ENCODE measurements around the gene TUBA8. TPM values are rescaled to one million over a fixed set of nuclear protein-coding genes. Genes with fewer than 3 reads are reported as not detected.
"Not testable (repeated sequence)": the region's sequence is repeated elsewhere in the genome, so short reads cannot be mapped to it uniquely, and the experiment has no call there.

TUBA8 gene
- total RNA-seq, 1 experiment from 2014 or later: 0.45 TPM

GRCh38 chr22:18121954-18122554 lies 11.4 kb downstream of the TUBA8 start:
- DNase-seq (ENCODE audit: extremely low read depth, low read depth): no peak

DNA sequence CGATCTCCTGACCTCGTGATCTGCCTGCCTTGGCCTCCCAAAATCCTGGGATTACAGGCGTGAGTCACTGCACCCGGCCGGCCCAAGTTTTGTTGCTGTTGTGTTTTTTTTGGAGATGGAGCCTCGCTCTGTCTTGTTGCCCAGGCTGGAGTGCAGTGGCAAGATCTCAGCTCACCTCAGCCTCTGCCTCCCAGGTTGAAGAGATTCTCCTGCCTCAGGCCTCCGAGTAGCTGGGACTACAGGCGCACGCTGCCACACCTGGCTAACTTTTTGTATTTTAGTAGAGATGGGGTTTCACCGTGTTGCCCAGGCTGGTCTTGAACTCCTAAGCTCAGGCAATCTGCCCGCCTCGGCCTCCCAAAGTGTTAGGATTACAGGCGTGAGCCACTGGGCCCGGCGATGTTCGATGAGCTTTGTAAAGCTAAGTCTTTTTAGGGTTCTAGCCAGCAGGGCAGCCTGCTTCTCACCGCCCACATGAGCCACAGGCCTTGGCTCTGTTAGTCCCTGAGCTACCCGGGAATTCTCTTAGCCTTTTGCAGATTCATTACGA lies 12.9 kb downstream of the TUBA8 start:
- DNase-seq (ENCODE audit: extremely low read depth, low read depth): not testable (repeated sequence)

DNA sequence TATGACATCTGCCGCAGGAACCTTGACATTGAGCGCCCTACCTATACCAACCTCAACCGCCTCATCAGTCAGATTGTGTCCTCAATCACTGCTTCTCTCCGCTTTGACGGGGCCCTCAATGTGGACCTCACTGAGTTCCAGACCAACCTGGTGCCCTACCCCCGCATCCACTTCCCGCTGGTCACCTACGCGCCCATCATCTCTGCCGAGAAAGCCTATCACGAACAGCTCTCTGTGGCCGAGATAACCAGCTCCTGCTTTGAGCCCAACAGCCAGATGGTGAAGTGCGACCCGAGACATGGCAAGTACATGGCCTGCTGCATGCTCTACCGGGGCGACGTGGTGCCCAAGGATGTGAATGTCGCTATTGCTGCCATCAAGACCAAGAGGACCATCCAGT lies 16.0 kb downstream of the TUBA8 start:
- DNase-seq (ENCODE audit: extremely low read depth, low read depth): no peak

GRCh38 chr22:18130018-18130417 lies 19.4 kb downstream of the TUBA8 start:
- DNase-seq (ENCODE audit: extremely low read depth, low read depth): no peak

GRCh38 chr22:18130699-18131429 lies 20.3 kb downstream of the TUBA8 start:
- no peak for DNase-seq (ENCODE audit: extremely low read depth, low read depth)

DNA sequence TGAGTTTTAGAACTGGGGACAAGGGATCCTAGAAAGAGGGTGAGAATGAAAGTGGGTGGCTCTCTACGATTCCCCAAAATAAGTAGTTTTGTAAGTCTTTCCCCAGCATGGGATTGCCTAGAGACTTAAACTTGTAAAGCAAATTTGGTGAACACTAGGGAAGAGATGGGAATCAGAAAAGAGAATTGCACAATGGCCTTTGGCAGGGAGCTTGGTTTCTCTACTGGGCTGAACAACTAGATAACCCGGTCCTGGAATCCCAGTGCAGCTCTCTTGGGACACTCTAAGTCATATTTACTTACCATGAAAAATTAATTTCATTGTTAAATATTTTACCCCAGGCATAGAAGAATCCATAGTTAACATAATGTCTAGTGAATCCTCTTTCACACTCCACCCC lies 22.8 kb downstream of the TUBA8 start:
- no peak for DNase-seq (ENCODE audit: extremely low read depth, low read depth)

- no peak for DNase-seq (ENCODE audit: extremely low read depth, low read depth)
Measured at GRCh38 chr22:18136563-18137320, 26.1 kb downstream of the TUBA8 start.

- DNase-seq (ENCODE audit: extremely low read depth, low read depth): not testable (repeated sequence)
Measured at GRCh38 chr22:18141004-18141403, 30.4 kb downstream of the TUBA8 start.

DNA sequence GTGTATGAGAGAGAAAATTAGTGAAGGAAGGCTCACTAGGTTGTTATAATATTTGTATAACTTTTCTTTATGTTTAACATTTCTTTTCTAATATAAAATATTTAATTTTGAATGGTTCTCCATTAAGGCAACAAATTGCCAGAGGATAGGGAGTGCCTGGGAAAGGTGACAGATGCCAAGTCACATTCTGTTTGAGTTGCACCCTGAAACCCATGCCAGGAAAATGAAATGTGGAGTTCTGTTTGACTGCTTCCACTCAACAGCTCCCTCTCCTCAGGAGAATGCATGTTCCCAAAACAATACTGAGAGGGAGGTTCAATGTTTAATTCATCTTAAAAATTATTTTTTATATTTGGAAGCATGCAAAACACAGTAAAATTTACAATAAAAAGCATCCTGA lies 33.5 kb downstream of the TUBA8 start:
- no peak for DNase-seq (ENCODE audit: extremely low read depth, low read depth)

DNA sequence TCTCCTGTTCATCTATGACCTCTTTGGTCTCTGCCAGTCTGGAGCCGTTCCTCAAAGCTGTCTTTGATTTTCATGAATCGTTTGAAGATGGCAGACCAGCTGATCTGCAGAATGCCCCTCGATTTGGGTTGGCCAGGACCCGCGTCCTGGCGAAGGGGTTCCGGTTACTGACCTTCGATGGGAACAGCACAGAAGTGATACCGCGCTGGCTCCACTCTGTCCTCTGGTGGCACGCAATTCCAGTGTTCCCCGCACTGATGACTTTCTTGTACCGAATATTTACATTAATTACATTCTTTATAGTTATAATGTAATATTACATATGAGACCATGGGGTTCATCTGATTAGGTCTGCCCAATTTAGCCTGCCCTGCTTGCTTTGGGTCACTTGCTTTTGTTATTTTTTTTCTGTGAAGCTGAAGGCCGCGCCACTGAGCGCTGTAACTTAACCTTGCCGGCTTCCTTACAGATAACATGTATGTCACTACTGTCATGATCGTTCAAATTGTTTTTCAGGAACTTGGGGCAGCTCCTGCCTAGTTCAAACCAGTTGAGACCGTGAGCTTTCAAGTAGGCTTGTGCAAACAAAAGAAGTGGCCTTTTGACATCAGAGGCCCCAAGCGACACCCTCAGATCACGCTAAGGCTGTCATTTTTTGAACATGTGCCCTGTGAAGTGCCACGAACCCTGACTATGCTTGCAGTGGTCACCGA lies 35.2 kb downstream of the TUBA8 start:
- DNase-seq (ENCODE audit: extremely low read depth, low read depth): no peak

GRCh38 chr22:18146389-18146753 lies 35.8 kb downstream of the TUBA8 start:
- no peak for DNase-seq (ENCODE audit: extremely low read depth, low read depth)

GRCh38 chr22:18147791-18148190 lies 37.2 kb downstream of the TUBA8 start:
- no peak for DNase-seq (ENCODE audit: extremely low read depth, low read depth)

DNA sequence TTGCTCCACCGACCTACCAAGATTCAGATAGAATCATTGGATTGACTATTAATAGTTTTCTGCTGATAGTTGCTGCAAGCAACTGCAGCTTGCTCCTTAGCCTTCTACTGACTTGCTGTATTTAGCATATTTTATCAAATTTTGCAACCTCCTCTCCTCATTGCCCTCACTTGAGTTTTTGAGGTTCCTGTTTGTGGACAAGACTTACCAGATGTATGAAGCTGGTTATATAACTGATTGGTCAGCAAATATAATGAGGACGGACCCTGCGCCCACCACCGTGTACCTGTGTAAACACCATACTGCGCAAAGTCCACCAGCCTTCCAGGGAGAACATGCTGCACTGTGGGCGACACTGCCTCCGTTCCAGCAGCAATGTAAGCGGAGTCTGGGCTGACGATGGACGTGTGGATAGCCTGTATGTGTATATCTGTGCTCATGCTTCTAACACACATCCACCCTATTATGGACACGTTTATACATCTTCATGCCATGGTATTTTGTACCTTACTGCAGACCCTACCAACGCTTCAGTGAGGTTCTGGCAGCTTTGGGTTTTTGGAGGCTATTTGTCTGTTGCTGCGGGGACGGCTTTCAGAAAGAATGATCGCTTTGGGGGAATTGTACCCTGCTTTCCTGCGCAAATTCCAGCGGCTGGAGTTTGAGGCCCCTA lies 37.8 kb downstream of the TUBA8 start:
- DNase-seq (ENCODE audit: extremely low read depth, low read depth): no peak

- no peak for DNase-seq (ENCODE audit: extremely low read depth, low read depth)
Measured at GRCh38 chr22:18152519-18152918, 41.9 kb downstream of the TUBA8 start.

- no peak for DNase-seq (ENCODE audit: extremely low read depth, low read depth)
Measured at GRCh38 chr22:18154821-18155390, 44.3 kb downstream of the TUBA8 start.

GRCh38 chr22:18155546-18155945 lies 44.9 kb downstream of the TUBA8 start:
- DNase-seq (ENCODE audit: extremely low read depth, low read depth): not testable (repeated sequence)

GRCh38 chr22:18156878-18157713 lies 46.5 kb downstream of the TUBA8 start:
- peak; percentile 63 for DNase-seq (ENCODE audit: extremely low read depth, low read depth)

DNA sequence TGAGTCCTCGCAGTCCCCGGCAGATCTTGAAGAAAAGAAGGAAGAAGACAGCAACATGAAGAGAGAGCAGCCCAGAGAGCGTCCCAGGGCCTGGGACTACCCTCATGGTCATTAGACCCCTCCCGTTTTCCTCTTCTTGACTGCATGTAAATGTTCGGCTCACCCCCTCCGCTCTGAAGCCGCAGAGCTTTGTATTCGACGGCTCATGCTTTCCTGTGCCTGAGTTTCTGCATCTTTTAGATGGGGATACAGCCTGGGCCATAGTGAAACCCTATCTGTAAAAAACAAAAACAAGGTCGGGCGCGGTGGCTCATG lies 47.1 kb downstream of the TUBA8 start:
- DNase-seq (ENCODE audit: extremely low read depth, low read depth): no peak

GRCh38 chr22:18160641-18161040 lies 50.0 kb downstream of the TUBA8 start:
- DNase-seq (ENCODE audit: extremely low read depth, low read depth): not testable (repeated sequence)
